BJ (cell line): ENCODE results near the gene GPR176. TPM values are rescaled to one million over a fixed set of nuclear protein-coding genes. Genes with fewer than 3 reads are reported as not detected.

Source experiments
- CTCF ChIA-PET: fragments of 350-600 bp; formaldehyde crosslinking; extraction: SDS; loops from one replicate; lab custom pipeline; 2021; ENCODE audit warnings: antibody characterized with exemption, inconsistent platforms; lab: Yijun Ruan, JAX
- POLR2A ChIA-PET: fragments of 300-600 bp; sonication (Branson Sonifier 250); formaldehyde crosslinking; extraction: SDS; loops from one replicate; lab custom pipeline; 2021; ENCODE audit warnings: antibody characterized with exemption; lab: Charles Lee
- DNase-seq: peaks from one replicate; pipeline ENCODE4 v3.0.0-alpha.2; 2011; ENCODE audit warnings: low read depth
- H3K27me3 ChIP-seq: 2 replicates; pipeline ENCODE4 v1.6.0; 2011; ENCODE audit warnings: low read length; ENCODE audit not compliant: control insufficient read depth, insufficient read depth
- H3K36me3 ChIP-seq: 2 replicates; pipeline ENCODE4 v1.5.1; 2011; ENCODE audit warnings: low read length; ENCODE audit not compliant: control insufficient read depth, insufficient read depth
- H3K4me3 ChIP-seq: 2 replicates; pipeline ENCODE4 v1.5.1; 2011; ENCODE audit warnings: low read depth, mild to moderate bottlenecking, control low read depth, low read length
- CTCF ChIP-seq: IDR thresholded peaks from 2 replicates; pipeline ENCODE4 v1.5.1; 2011; ENCODE audit warnings: low read depth, mild to moderate bottlenecking, control low read depth, inconsistent platforms, low read length, moderate library complexity; ENCODE audit not compliant: insufficient read depth
- polyA plus RNA-seq: library from polyadenylated mRNA; depleted of rRNA; stranded (reverse); fragments of >200 nt; gene quantifications from 2 replicates; pipeline ENCODE4 v1.2.3, GENCODE V29; 2011; rRNA removed
- small RNA-seq: library from RNA; depleted of rRNA; stranded (forward); fragments of <200 nt; gene quantifications from one replicate; pipeline ENCODE3, GENCODE V24; 2012; ENCODE audit warnings: low replicate concordance, low read depth; ENCODE audit not compliant: insufficient read length

GPR176 gene
- polyA plus RNA-seq, 1 experiment = 319 TPM

GRCh38 chr15:39756806-39757522 lies 163.1 kb downstream of the GPR176 start:
- Histone ChIP-seq H3K36me3 (no peaks in the 10 kb centered on the region), H3K27me3 (no peaks in the 10 kb centered on the region), H3K4me3 (no peak overlapping the region)
- peak; percentile 67 for TF ChIP-seq CTCF
- ChIA-PET POLR2A (interaction anchor here (0.6 kb wide), 2 partner anchors 26 to 32 kb away, joined by 3 read pairs; no protein-coding TSS in a partner anchor), CTCF (interaction anchor here (0.7 to 7.1 kb wide), 30 partner anchors 9 to 1317 kb away, joined by 3 to 162 read pairs (median 4); no protein-coding TSS in a partner anchor)
- no peak for DNase-seq

DNA sequence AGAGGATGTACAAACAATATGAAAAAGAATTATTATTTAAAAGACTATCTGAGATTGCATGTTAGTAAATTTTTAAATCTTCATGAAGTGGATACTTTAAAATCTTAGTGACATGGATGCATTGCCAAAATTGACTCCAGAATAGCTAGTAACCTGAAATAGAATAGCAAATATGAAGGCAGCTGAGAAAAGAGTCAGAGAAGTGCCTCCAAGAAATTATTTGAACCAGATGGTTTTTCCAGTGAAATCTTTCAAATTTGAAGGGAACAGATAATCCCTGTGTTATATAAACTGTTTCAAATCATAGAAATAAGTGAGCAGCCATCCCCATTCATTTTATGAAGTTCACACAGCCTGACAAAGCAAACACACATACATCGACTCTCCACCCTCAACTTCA lies 167.1 kb downstream of the GPR176 start:
- Histone ChIP-seq H3K36me3 (no peaks in the 10 kb centered on the region), H3K4me3 (no peak overlapping the region), H3K27me3 (no peaks in the 10 kb centered on the region)
- ChIA-PET CTCF (interaction anchor here (0.6 to 7.1 kb wide), 2 partner anchors 69 to 262 kb away, joined by 3 to 162 read pairs; no protein-coding TSS in a partner anchor), POLR2A (no interaction called here)
- no peak for TF ChIP-seq CTCF
- DNase-seq = no peak

DNA sequence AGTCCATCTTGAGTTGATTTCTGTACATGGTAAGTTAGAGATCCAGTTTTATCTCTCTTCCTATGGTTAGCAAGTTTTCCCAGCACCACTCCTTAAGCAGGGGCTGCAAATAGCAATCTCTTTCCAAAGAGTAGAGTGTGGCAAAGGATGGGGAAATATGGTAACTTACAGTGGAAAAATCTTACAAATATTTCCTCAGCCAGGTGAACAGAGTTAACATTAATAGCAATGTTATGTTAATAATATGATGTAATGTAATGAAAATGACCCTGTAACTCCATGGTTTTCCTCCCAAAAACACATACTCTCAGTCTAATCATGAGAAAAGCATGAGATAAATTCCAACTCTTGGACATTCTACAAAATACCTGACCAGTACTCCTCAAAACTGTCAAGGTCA lies 167.8 kb downstream of the GPR176 start:
- no peak for TF ChIP-seq CTCF
- DNase-seq = no peak
- H3K4me3 ChIP-seq = no peak overlapping the region
- ChIA-PET POLR2A (no interaction called here), CTCF (interaction anchor here (0.6 kb wide), 1 partner anchor 261 kb away, joined by 3 read pairs; no protein-coding TSS in a partner anchor)
- no peaks in the 10 kb centered on the region for H3K36me3 ChIP-seq
- no peaks in the 10 kb centered on the region for H3K27me3 ChIP-seq

Small RNA genes lying within 50 kb of the gene (small RNA-seq; reads per million reads assigned to genes)
- not detected for gene RF00019

Other genes starting within 250 kb of the GPR176 start
- gene FSIP1, start 137.4 kb downstream of the GPR176 start, polyA plus RNA-seq = 0.22 and 0.65 TPM in 2 replicates
- gene EIF2AK4, start 13.8 kb upstream of the GPR176 start, polyA plus RNA-seq = 81.1 and 82.7 TPM in 2 replicates
- 305 and 564 TPM in 2 replicates for gene SRP14, start 118.9 kb upstream of the GPR176 start, polyA plus RNA-seq
- 5.8 and 8.3 TPM in 2 replicates for gene BMF, start 188.6 kb upstream of the GPR176 start, polyA plus RNA-seq
- gene BUB1B, start 240.8 kb upstream of the GPR176 start, polyA plus RNA-seq = 12.8 and 16.6 TPM in 2 replicates